ENCODE data around the gene NCOR1.

- TF ChIP-seq CTCF (conservative IDR thresholded peaks at IDR 0.05; ENCODE audit: low read length), result no peak
- TF ChIP-seq EZH2phosphoT487 (IDR thresholded peaks at IDR 0.05; ENCODE audit: borderline replicate concordance, low read depth, low read length), result no peak
Observed at GRCh38 chr17:16191604-16192003, 23.7 kb downstream of the NCOR1 start.

All from OCI-LY7 (cell line).